Gastrocnemius medialis (tissue), 4 donors: ENCODE measurements around the gene EEF1E1.

ENCODE experiments used
- CTCF ChIP-seq, 5 experiments: fragments of 450-650 bp in 3 of 5; fragments of 200-600 bp in 2 of 5; sonication (generic) in 2 of 5; IDR thresholded peaks in 4 of 5; conservative IDR thresholded peaks in 1 of 5; 1 replicate in 4 of 5; 2 replicates in 1 of 5; pipeline ENCODE4 v1.5.1; 2016 to 2019; ENCODE audit warnings: antibody characterized with exemption in 5 of 5, mild to moderate bottlenecking in 3 of 5, moderate library complexity in 3 of 5
- POLR2A ChIP-seq, 2 donors: fragments of 450-650 bp; IDR thresholded peaks; one replicate each; pipeline ENCODE4 v1.6.1; 2017; ENCODE audit warnings: antibody characterized with exemption in 2 of 2, mild to moderate bottlenecking in 2 of 2, moderate library complexity in 2 of 2

DNA sequence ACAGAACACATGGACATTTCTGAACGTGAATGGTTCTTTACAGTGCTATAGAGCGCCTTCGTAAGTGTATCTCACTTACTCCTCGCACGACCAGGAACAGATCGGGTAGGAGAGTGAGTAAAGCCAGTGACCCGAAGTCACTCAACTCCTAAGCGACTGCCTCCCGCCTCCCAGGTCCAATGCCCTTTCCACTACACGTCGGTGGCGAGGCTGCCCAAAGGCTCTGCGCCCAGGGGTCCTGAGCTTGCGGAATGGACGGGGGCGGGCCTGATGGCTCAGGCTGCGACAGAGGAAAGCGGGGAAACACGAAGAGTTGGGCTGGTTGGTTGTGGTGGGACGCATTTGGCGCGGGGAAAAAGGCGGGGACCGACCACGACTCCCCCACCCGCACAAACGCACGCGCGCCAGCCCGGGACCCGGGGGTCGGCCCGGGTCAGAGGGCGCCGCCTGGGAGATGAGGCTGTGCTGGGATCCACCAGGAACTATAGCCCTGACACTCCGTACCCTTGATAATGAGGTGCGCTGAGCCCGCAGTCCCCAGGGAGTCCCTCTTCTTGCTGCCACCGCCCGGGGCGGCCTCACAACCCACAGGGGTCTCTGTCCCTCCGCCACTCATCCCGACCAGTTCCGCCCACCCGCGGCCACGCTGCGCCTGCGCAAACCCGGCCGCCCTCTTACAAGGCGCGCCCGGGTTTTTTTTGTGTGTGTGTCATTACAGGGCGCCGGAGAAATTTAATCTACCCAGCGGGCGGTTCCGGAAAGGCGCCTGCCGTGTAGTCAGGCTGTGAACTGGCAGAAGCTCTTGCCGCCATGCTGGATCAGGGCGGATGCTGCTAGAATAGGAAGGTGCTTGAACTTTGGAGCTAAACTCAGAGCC, 38.3 kb downstream of the EEF1E1 start, which contains the start of gene BLOC1S5:
- TF ChIP-seq CTCF (IDR thresholded peaks at IDR 0.05 in 4 of 5, conservative IDR thresholded peaks at IDR 0.05 in 1 of 5) (peak in 2 of 5 experiments; percentile 14 to 35), POLR2A (IDR thresholded peaks at IDR 0.05) (peak; percentile 57 to 62)
